CD1c-positive myeloid dendritic cell (primary cell): ENCODE measurements around the gene LZTS2.
"Not testable (repeated sequence)": the region's sequence is repeated elsewhere in the genome, so short reads cannot be mapped to it uniquely, and the experiment has no call there.

Source experiments
- DNase-seq: peaks from one replicate; pipeline ENCODE4 v3.0.0-alpha.2; 2016; ENCODE audit errors: extremely low spot score

The LZTS2 gene, protein sequence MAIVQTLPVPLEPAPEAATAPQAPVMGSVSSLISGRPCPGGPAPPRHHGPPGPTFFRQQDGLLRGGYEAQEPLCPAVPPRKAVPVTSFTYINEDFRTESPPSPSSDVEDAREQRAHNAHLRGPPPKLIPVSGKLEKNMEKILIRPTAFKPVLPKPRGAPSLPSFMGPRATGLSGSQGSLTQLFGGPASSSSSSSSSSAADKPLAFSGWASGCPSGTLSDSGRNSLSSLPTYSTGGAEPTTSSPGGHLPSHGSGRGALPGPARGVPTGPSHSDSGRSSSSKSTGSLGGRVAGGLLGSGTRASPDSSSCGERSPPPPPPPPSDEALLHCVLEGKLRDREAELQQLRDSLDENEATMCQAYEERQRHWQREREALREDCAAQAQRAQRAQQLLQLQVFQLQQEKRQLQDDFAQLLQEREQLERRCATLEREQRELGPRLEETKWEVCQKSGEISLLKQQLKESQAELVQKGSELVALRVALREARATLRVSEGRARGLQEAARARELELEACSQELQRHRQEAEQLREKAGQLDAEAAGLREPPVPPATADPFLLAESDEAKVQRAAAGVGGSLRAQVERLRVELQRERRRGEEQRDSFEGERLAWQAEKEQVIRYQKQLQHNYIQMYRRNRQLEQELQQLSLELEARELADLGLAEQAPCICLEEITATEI

GRCh38 chr10:100999742-101000126, at the start of gene LZTS2:
LZTS2 (plus strand) TSS chr10:100999808; CDS start chr10:101002539, 2,731 bp downstream.
- DNase-seq = no peak

DNA sequence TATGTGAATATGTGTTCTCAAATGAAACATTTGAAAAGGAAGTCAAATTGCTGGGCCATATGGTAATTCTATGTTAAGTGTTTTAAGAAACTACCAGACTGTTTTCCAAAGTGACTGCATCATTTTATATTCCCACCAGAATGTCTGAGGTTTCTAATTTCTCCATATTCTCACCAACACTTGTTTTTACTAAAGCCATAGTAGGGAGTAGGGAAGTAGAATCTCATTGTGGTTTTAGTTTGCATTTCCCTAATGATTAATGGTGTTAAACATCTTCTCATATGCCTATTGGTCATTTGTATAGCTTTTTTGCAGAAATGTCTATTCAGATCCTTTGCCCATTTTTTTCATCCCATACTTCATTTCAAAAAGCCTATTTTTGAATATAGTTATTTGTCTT, 39.4 kb upstream of the LZTS2 start:
- DNase-seq = peak; percentile 72

- DNase-seq = no peak
These were observed 37.1 kb upstream of the LZTS2 start for GRCh38 chr10:100962351-100963080.

DNA sequence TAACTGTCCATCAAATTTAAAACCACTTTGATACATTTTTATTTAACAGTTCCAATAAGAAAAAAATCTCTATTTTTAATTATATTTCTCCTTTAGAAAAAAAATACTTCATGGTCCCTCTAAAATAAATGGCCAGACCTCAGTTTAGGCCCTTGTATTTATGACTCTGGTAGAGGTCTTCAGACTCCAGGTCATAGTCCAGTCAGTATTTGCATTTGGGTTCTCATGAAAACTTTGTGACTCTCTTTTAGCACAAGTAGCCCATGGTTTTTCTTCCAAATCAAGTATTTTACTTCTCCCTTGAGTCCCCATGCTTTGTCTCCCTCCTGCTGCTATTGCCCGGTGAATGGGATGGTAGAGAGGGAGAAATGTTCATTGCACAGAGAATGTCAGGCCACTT, 35.8 kb upstream of the LZTS2 start:
- DNase-seq = no peak

DNA sequence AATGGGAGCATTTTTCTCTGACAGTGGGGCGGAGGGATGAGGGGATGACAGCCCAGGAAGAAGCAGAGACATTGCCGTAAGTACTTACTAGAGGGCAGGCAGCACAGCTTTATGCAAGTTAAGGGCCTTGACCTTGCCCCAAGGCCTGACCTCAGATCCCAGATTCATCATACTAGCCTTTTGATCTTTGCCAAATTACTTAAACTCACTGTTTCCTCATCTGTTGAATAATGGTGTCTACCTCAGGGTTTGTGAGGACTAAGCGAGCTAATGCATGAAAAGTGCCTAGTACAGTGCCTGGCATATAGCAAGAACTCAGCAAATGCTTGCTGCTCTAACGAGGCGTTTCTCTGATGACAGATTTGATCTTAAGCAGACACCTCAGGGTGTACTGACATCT, 33.8 kb upstream of the LZTS2 start:
- no peak for DNase-seq

- DNase-seq = no peak
These were observed 32.7 kb upstream of the LZTS2 start for GRCh38 chr10:100966887-100967286.

DNA sequence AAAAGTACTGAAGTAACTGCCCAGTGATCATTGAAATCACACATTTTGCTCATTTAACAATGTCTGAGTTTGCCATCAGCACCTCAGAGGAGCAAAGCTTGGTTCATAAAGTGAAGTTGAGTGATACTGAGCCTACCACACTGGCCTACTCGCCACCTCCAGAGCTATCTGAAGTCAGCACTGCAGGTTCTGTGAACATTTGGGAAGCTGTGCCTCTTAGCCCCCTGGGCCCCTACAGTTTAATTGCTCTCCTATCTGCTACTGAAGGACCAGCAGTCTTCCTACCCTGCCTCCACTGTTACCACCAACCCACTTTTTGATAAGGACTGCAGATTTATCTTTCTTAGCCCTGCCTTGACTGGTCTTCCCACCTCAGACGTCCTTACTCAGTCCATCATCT, 32.3 kb upstream of the LZTS2 start:
- no peak for DNase-seq

DNA sequence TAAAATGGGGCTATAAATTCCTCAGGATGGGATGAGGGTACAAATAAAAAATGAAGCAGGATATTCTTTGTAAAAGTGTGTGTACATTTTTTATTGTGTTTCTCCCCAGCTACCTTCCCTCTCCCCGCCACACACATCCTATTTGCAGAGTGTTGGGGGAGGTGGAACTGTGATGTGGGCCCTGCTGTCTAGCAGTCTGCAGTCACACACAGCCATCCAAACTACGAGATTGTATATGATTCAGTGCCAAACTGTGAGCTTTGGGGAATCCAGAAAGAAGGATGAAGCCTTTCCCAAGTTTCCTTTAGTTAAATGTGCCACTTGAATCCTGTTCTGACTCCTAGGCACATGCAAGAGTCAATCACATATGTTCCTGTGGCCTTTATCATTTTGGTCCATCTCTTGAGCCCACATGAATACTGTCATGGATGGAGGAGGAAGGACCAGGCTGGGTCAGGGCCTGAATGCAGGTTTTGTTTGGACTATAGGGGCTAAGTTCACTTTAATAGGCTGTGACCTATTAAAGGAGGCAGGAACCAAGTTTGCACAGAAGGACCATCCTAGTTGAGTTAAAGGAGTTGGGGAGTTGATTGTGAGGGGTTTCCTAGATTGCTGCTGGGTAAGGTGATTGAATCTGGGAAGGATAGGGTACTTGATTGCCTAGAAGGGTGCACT, 31.4 kb upstream of the LZTS2 start:
- DNase-seq = no peak

DNA sequence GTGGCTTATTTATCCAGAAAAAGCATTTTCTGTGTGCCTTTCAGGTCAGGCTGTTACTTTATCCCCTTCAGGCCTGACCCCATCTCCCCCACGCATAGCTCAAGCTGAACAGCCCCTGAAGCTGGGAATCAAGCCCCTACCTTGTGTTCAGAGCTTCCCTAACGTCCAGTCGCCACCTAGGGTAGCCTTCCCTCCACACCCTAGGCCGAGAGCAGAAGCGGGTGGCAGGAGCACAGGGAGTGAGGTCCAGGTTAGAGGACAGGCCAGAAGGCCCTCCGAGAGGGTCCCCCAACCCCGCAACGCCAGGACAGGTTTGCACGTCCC, 30.8 kb upstream of the LZTS2 start:
- no peak for DNase-seq

GRCh38 chr10:100969187-100970075, 30.2 kb upstream of the LZTS2 start, which contains the start of gene SEMA4G:
SEMA4G (plus strand) TSS chr10:100969504; CDS start chr10:100972913, 3,409 bp downstream.
- DNase-seq = no peak

- no peak for DNase-seq
These were observed 29.3 kb upstream of the LZTS2 start for GRCh38 chr10:100970076-100970913.

DNA sequence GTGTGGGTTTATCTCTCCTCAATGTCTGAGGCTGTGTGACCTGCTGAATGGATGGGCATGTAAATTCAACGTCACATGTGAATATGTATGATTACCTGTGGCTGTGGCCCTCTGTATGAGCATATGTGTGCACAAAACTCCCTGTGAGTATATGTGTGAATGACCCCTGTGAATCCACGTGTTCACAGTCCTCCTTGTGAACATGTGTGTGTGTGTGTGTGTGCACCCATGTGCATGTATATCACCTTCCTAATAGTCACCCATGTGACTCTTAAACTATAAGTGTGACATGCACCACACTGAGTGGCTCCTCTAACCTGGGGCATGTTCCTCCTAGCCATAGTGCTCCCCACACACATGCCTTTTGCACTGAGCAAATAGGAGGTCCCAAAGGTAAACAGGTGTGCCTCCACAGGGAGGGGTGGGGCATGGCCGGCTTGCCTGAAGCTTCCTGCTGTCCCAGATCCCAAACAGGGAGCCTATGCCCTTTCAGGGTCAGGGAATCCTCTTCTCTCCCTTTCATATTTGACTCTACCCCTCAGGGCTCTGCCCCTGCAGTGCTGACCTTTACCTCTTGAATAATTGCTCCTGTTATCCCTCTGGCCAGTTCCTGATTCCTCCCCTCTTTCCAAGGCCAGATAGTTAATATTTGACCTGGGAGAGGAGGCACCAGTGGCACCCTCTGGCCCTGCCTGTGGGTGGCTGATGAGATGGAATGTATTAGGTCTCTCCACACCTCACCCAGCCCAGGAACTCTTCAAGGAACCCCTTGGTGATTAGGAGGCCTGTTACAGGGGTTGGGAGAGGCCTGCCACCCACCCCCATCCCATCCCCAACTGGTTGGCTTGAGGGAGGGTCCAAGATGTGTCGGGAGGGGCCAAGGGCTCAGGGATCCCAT, 28.4 kb upstream of the LZTS2 start:
- no peak for DNase-seq

- no peak for DNase-seq
These were observed 27.3 kb upstream of the LZTS2 start for GRCh38 chr10:100972115-100972903.

- DNase-seq = no peak
These were observed 26.6 kb upstream of the LZTS2 start for GRCh38 chr10:100972904-100973535.

GRCh38 chr10:100975397-100975796, 24.2 kb upstream of the LZTS2 start:
- DNase-seq = not testable (repeated sequence)

- no peak for DNase-seq
These were observed 22.7 kb upstream of the LZTS2 start for GRCh38 chr10:100976906-100977305.

DNA sequence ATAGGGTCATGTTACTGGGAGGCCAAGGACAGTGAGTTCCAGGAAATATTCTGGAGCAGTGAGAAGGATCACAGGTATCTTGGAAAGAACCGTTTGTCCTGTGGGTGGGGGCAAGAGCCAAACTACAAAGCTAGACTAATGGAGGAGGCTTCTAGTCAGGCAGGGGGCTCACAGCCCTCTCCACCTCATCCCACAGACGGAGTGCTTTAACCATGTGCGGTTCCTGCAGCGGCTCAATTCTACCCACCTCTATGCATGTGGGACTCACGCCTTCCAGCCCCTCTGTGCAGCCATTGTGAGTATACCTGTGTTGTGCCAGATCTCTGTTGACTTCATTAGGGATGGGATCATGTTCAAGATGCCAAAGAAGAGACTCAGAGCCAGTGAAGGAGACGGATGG, 22.2 kb upstream of the LZTS2 start:
- no peak for DNase-seq
